ENCODE data around the gene PSTK.

PSTK gene

DNA sequence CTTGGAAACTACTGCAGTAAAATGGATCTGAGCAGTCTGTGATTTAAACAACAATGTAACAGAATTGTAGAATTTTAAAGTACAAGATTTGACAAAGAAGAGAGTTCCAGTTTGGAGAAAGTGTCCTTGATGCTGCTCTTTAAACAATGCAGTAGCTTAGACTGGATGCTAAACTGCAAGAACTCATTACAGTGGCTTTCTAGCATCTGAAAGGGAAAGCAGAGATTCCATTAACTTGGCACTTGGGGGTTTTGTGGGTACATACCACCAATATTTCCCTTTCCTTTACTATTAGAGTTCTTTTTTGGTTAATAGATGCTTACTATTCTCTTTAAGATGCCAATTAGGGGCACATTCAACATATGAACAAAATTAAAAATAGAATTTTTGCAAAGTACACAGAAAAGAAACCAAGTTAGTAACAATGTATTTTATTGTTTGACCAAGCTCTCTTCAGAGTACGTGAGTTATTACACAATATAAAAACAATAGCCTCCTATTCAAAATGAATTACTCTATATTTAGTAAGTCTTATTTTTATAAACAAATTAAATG lies 11.9 kb downstream of the PSTK start:
- no peak for DNase-seq (ENCODE audit: low read depth)

DNA sequence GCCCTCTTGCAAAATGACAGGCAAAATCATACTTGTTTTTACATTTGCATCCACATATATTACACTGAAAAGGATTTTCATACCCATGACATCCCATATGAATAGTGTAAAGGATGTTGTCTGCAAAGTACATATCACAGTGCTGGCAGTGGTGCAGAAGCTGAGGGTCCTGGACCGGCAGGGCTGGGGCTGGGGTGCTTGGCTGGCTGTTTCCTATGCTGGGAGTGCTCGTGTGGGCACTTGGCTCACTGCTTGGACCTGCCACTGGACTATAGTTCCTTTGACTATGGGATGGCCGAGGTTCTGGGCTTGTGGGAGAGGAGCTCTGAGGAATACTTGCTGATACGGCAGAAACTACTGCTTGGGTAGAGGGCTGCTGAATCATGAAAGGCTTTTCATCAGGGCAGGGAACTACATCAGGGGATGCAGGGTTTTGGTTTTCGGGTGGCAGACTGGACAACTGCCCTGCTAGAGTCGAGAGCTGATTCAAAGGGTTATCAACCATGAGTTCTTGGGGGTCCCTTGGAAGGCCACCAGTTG lies 13.7 kb downstream of the PSTK start:
- DNase-seq (ENCODE audit: low read depth): no peak

DNA sequence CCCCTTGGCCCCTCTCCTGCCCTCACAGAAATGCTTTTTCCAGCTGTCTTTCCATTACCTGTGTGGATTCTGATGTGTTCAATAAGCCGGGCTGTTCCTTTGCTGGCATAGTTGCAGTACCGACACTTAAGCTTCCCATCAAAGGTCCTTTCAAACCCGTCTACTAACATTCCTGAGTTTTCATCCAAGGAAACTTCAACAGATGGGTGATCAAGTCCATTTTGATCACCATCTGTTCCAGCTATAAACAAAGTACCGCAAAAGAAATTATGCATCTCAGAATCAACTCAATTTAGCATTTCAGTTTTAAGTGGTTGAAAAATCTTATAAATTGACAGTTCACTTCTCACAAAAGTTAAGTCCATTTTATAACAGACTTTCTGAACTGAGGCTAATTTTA lies 15.7 kb downstream of the PSTK start:
- no peak for DNase-seq (ENCODE audit: low read depth)

DNA sequence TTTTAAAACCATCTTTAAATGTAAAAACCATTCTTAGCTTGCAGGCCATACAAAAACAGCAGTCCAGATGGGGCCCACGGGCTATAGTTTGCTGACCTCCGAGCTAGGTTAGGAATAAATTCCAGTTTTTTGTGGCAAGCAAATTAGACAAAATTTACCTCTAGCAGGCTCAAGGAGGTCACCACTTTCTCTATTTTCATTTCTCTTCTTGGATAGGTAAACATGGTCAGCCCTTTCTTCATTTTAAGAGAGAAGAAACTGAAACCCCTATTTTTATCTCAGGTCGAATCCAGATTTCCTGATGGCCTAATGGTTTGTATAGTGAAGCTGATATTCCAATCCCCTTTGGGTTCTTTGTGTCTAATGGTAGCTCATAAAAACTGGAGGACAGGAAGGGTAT lies 17.7 kb downstream of the PSTK start:
- DNase-seq (ENCODE audit: low read depth): no peak

DNA sequence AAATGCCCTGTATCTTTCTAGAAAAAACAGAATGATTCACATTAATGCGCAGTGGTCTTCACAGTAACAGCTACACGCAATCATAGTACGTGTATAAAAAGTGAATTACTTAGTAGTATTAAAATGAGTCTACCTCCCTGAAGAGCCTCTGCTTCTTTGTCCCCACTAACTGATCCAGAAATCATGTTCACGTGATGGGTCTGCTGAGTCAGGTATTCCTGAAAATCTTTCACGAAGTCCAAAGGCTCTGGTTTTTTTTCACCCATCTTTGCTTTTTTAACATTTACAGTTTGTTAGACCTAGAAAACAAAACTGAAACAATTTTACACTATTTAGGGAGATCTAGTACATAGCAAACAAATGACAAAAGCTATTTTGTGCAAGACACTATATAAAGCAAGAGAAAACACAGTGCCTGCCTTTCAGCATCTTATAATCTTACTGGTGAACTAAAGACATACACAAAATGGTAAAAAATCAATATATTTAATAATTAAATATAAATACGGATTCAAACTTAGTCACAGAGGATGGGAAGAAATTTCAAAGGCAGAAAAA lies 18.2 kb downstream of the PSTK start:
- DNase-seq (ENCODE audit: low read depth): no peak

DNA sequence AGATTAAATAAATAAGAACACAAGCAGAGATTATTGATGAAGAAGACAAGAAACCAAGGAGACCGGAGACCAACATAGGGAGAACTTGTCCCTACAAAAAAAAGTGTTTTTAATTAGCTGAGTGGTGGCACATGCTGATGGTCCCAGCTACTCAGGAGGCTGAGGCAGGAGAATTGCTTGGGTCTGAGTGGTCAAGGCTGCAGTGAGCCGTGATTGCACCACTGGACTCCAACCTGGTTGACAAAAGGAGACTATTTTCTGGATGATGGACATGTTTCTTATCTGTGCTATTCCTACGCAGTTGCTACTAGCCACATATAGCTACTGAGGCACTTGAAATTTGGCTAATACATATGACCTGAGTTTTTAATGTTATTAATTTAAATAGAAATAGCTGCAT lies 18.7 kb downstream of the PSTK start:
- no peak for DNase-seq (ENCODE audit: low read depth)

DNA sequence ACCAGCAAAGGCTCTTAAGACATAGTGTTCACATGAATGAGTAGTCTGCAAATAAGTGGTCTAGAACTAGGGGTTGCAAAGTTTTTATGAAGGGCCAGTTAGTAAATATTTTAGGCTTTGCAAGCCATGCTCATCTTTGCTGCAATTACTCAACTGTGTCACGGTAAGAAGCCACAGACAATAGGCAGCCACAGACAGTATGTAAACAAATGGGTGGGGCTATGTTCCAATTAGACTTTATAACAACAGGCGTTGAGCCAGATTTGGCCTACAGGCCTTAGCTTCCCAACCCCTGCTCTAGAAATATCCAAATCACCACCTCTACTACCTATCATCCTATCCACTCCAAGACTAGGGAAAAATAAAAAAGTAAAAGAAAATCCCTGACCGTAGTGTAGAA lies 19.1 kb downstream of the PSTK start:
- DNase-seq (ENCODE audit: low read depth): no peak

DNA sequence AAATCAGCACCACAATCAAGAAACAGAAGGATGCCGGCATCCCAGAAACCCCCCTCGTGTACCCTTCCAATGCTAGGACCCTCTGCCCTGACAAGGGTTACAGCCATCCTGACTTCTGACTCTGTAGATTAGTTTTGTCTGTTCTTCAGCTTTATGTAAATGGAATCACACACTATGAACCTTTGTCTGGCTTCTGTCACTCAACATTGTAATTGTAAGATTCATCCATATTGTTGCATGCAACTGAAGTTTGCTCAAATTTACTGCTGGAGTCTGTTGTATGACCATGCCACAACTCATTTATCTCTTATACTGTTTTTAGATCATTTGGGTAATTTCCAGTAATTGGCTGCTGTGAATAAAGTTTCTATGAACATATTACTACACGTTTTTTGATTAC lies 20.0 kb downstream of the PSTK start:
- DNase-seq (ENCODE audit: low read depth): no peak

DNA sequence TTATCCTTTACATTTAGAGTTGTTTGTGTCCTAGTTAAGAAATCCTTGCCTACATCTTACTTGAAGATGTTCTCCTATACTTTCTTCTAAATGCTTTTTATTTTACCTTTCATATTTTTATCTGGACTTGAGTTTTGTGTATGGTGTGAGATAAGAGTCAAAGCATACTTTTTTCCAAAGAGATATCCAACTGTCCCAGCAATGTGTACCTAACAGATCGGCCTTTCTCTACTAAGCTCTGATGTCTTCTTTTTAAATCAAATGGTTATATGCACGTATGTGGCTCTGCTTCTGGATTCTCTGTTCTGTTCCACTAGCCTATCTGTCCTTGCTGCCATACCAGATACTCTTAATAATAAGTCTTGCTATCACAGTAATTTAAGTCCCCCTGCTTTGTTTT lies 21.2 kb downstream of the PSTK start:
- DNase-seq (ENCODE audit: low read depth): no peak

DNA sequence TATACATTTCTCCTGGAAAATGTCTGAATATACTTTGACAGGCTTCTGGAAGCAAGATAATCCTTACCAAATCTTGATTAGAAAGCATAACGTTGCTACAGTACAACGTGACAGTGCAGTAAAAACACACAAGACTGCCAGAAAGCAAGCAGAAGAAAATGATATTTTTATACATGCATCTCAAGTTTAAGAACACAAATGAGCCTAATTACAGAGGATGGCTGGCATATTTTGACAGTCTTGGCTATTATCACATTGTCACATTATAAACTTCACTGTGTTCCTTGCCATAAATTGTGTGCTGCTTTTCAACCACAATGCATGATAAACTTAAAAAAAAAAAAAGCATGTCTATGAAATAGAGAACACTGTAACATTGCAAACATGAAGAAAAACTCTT lies 24.1 kb downstream of the PSTK start:
- DNase-seq (ENCODE audit: low read depth): no peak

DNA sequence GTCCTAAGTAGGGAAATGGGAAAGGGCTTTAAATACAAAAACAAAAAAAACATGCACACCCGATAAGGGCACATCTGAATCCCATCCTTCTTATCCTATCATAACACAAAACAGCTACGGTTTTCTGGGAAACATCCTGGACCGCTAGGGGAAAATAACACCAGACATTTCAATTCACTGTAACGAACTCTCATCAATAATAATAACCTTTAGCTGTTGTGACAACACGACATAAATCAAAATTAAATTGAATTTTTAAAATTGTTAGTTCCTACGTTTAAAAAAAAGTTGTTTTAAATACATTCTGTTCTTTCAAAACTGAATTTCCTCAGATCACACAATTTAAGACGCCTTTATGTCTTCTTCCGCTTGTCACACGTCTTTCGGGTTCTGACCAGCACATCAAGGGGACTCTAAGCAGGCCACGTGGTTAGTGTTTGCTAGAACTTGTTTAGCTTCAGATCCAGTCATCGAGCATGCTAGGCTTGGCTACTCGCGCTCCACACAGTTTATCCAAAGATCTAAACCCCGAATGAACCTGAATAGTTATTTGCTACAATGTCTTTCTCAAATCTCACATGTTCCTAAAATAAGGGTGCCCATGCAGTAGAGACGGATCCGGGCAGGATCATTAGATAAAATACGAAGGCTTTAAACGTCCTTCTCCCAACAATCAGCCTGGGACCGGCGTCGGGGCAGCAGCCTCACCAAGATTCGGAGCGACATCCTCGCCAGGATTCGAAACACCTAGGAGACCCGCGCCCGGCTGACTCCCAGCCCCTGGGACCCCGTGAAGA lies 27.6 kb downstream of the PSTK start:
- DNase-seq (ENCODE audit: low read depth): peak; percentile 25

DNA sequence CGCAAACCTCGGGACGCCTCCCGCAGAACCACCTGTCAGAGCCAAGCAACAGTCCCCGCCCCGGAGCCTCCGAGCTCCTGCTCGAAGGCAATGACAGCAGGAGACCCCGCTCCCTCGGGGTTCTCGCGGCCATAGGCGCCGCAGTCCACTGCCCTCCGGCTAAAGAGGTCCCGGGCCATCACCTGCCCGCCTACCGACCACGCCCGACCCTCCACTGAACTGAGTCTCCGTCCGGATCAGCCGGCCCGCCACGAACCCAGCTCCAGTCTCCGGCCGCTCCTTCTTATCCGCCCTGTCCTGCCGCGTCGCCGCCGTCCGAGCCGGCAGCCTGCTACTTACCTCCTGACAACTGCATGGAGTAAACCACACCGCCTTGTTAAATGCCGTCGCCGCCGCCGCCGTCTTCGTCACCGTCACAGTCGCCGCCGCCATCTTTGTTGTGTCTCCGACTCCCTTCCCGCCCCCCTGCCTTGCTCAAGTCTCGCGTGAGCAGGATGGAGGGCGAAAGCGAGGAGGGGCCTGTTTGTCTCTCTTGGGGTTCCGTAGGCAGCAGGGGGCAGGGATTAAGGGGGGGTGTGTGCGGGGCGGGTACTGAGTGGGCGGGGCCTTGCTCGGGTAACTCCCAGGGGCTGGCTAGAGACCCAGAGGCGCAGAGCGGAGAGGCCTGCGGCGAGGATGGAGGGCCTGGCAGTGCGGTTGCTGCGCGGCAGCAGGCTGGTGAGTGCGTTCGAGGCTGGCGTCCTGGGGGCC lies 28.3 kb downstream of the PSTK start, which contains the start of the genes ACADSB and IKZF5:
TSS of gene ACADSB (plus strand) at position 652 of the 750 bp plus-strand sequence. CDS start at position 676, 24 bp downstream.
TSS of gene IKZF5 (minus strand) at position 441 of the 750 bp plus-strand sequence. CDS start 10,170 bp downstream, outside the sequence.
- DNase-seq (ENCODE audit: low read depth): peak; percentile 96

DNA sequence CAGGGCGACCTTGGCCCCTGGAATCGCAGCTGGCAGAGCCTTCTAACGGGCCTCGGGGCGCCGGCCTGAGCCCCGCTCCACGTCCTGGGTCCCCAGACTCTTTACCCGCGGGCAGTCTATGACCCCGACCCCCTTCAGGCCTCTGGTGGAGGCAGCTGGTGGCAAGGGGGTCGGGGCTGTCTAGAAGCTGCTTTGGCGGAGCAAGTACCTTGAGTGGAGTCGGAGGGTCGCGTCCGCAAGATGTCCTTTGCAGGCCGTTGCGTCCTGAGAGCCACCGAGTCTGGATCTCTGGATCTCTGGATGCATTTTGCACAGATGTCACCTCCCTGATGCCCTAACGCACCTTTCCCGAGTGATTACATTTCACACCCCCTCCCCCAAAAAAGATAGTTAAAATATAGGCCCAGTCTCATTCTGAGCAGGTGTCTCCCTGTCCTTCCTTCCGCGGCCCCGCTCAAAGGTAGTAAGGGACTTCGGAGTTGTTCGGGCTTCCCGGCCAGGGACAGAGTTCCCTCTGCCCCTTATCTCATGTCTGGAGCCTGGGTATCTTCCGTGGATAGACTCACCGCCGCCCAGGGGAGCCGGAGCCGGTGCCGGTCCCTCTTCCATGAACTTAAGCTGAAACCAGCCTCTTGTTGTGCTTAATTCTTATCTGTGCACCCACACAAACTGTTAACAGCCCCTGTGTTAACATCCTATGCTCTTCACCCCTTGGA lies 29.1 kb downstream of the PSTK start:
- no peak for DNase-seq (ENCODE audit: low read depth)

DNA sequence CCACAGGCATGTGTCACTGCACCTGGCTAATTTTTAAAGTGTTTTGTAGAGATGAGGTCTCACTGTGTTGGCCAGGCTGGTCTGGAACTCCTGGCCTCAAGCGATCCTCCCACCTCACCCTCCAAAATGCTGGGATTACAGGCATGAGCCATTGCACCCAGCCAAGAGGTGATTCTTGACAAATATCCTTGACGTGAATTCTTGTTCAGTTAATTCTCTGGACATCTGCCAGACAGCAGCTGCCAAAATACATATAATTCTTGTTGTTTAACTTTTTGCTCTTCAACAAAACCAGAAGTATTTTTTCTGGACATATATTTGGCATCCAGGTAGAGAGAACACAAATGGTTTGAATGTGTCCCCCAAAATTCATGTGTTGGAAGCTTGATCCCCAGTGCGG lies 31.8 kb downstream of the PSTK start:
- no peak for DNase-seq (ENCODE audit: low read depth)

DNA sequence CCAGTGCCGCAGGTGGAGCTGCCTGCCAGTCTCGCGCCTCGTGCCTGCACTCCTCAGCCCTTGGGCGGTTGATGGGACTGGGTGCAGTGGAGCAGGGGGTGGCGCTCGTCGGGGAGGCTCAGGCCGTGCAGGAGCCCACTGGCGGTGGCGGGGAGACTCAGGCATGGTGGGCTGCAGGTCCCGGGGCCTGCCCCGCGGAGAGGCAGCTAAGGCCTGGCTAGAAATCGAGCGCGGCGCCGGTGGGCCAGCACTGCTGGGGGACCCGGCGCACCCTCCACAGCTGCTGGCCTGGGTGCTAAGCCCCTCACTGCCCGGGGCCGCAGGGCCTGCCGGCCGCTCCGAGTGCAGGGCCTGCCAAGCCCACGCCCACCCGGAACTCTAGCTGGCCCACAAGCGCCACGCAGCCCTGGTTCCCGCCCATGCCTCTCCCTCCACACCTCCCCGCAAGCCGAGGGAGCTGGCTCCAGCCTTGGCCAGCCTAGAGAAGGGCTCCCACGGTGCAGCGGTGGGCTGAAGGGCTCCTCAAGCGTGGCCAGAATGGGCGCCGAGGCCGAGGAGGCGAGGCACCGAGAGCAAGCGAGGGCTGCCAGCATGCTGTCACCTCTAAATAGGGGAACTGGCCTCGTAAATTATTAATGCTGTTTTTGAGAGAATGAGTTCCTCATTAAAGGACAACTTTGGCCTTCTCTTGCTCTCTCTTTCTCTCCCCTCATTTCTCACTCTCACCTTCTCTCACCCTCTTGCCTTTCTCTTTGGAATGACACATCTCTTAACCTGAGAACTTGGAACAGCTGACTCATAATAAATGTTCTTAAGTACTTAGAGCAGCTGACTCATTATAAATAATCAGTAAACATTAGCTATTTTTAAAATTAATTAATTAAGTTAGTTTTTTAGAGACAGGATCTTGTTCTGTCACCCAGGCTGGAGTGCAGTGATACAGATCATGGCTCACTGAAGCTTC lies 33.5 kb downstream of the PSTK start:
- DNase-seq (ENCODE audit: low read depth): no peak

DNA sequence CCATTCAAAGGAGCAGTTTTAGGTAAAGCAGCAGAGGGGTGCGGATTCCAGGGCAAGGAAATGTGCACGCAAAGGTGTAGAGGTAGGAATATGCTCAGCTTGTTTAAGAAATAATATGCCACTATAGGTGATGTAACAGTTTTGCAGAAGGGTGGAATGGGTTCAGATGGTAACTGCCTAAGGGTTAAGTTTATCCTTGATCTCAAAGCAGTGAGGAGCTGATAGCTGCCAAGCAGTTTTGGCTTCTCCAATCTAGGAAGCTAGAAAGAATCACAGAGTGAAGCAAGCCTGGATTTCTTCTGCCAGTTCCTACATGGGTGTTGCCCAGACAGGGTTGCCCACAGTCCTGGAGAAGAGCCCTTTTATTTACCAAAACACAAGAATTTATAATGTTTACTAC lies 34.6 kb downstream of the PSTK start:
- DNase-seq (ENCODE audit: low read depth): no peak

DNA sequence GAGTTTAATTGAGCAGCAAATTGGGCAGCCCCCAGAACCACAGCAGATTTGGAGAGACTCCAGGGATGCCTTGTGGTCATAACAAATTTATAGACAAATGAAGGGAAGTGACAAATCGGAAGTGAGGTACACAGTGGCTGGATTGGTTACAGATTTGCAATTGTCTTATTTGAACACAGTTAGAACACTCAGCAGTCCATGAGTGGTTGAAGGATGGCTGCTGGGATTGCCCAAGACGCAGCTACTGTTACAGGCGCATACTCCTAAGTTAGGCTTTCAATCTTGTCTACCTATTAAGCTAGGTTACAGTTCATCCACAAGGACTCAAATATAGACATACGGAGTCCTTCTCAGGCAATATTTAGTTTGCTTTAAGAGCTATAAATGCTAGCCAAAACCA lies 36.0 kb downstream of the PSTK start:
- no peak for DNase-seq (ENCODE audit: low read depth)

DNA sequence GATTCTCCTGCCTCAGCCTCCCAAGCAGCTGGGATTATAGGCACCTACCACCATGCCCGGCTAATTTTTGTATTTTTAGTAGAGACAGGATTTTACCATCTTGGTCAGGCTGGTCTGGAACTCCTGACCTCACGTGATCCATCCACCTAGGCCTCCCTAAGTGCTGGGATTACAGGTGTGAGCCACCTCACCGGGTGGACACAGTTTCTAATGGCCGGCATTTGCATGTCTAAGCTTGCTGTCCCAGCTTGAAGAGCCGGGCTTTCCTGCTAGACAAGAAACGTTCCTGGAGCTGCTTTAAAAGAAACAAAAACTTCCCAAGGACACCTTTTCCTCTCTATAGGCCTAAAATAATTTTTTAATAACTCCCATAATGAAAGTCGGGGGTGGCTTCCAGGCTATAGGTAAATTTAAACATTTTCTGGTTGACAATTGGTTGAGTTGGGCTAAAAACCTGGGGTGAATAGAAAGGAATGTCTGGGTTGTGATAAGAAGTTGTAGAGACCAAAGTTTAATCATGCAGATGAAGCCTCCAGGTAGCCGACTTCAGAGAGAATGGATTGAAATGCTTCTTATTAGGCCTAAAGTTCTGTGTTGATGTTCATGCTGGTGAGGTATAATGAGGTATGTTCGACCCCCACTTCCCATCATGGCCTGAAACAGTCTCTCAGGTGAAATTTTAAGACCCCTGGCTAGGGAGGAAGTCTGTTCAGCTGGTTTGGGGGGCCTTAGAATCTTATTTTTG lies 37.4 kb downstream of the PSTK start:
- DNase-seq (ENCODE audit: low read depth): no peak

DNA sequence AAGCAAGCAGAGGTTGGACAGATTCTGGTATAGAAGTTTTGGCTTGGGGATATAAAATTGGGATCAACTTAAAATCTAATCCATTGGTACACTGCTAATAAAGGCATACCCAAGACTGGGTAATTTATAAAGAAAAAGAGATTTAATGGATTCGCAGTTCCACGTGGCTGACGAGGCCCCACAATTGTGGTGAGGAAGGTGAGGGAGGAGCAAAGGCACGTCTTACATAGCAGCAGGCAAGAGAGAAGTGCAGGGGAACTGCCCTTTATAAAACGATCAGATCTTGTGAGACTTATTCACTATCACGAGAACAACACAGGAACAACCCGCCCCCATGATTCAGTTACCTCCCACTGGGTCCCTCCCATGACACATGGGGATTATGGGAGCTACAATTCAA lies 38.3 kb downstream of the PSTK start:
- no peak for DNase-seq (ENCODE audit: low read depth)

DNA sequence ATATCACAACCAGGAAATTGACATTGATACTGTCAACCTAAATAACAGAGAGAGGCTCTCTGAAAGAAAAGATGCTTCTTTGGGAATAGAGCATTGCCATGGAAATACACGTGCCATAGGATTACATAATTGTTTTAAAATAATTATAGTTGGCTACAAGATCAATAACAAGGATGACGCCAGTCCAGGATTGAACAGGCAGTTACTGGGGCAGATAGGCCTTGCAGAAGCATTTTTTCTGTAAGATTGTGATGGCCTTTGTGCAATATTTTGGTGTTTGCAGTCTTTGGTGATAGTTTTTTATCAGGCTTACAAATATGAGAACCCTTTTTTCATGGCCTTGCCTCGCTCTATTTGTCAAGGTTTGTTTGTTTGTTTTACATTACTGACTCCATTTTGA lies 39.1 kb downstream of the PSTK start:
- no peak for DNase-seq (ENCODE audit: low read depth)

All from T-helper 22 cell (primary cell).